IMR-90 (cell line): ENCODE results near the gene CCDC27. TPM values are rescaled to one million over a fixed set of nuclear protein-coding genes. Genes with fewer than 3 reads are reported as not detected.

Experiments
- ATAC-seq: fragments of 200-7000 bp; cut with Tn5 transposase; 2 replicates; pipeline ENCODE4 v1.9.1; 2020; ENCODE audit warnings: low read depth, mild to moderate bottlenecking, moderate library complexity
- BruUV-seq: library from RNA; stranded (reverse); fragments of 400-500 nt; replicated peaks from 2 replicates; lab custom pipeline; 2021; lab: Mats Ljungman, UMichigan
- CTCF ChIA-PET: fragments of 300-600 bp; formaldehyde crosslinking; extraction: SDS; loops from one replicate; lab custom pipeline; 2021; ENCODE audit warnings: antibody characterized with exemption; lab: Yijun Ruan, JAX
- POLR2A ChIA-PET: fragments of 300-600 bp; sonication (Branson Sonifier 250); formaldehyde crosslinking; loops from one replicate; lab custom pipeline; 2022; ENCODE audit warnings: antibody characterized with exemption; ENCODE audit not compliant: unreplicated experiment; lab: Charles Lee
- DNase-seq: peaks from one replicate; pipeline ENCODE4 v3.0.0; 2013
- H2AFZ ChIP-seq: replicated peaks from 2 replicates; pipeline ENCODE3; 2013; ENCODE audit warnings: low read length, mild to moderate bottlenecking; ENCODE audit not compliant: poor library complexity
- H2AK5ac ChIP-seq: 2 replicates; pipeline ENCODE4 v1.6.1; 2013; ENCODE audit warnings: low read depth, low read length, inconsistent platforms
- H2AK9ac ChIP-seq: replicated peaks from 2 replicates; pipeline ENCODE3; 2013; ENCODE audit warnings: mild to moderate bottlenecking, low read depth, low read length, moderate library complexity; ENCODE audit not compliant: poor library complexity
- H2BK120ac ChIP-seq: 2 replicates; pipeline ENCODE4 v1.6.1; 2013; ENCODE audit warnings: low read depth, low read length, inconsistent platforms
- H2BK15ac ChIP-seq: 3 replicates; pipeline ENCODE4 v1.6.1; 2013; ENCODE audit warnings: low read depth, low read length, inconsistent platforms
- H2BK20ac ChIP-seq: 2 replicates; pipeline ENCODE4 v1.6.1; 2013; ENCODE audit warnings: low read depth, mild to moderate bottlenecking, inconsistent platforms, low read length, moderate library complexity
- H2BK5ac ChIP-seq: 2 replicates; pipeline ENCODE4 v1.6.1; 2013; ENCODE audit warnings: mild to moderate bottlenecking, low read depth, low read length, inconsistent platforms; ENCODE audit not compliant: poor library complexity, severe bottlenecking
- H3K14ac ChIP-seq: replicated peaks from 2 replicates; pipeline ENCODE4 v1.6.1; 2013; ENCODE audit warnings: low read depth, low read length, inconsistent platforms
- H3K18ac ChIP-seq: 2 replicates; pipeline ENCODE4 v1.6.1; 2013; ENCODE audit warnings: low read depth, low read length, control low read depth
- H3K23ac ChIP-seq: 2 replicates; pipeline ENCODE4 v1.6.1; 2013; ENCODE audit warnings: low read depth, low read length, inconsistent platforms
- H3K27ac ChIP-seq: 2 replicates; pipeline ENCODE4 v1.5.1; 2013; ENCODE audit warnings: mild to moderate bottlenecking, control low read depth, low read length; ENCODE audit not compliant: insufficient read depth
- H3K27me3 ChIP-seq: 2 replicates; pipeline ENCODE4 v1.6.1; 2013; ENCODE audit warnings: low read length; ENCODE audit not compliant: control insufficient read depth, insufficient read depth
- H3K36me3 ChIP-seq: 2 replicates; pipeline ENCODE4 v1.6.1; 2013; ENCODE audit warnings: low read length, mixed read lengths; ENCODE audit not compliant: control insufficient read depth, insufficient read depth
- H3K4ac ChIP-seq: 2 replicates; pipeline ENCODE4 v1.6.1; 2013; ENCODE audit warnings: low read depth, low read length, inconsistent platforms
- H3K4me1 ChIP-seq: 2 replicates; pipeline ENCODE4 v1.6.1; 2013; ENCODE audit warnings: low read length, mixed read lengths; ENCODE audit not compliant: control insufficient read depth, insufficient read depth
- H3K4me2 ChIP-seq: 2 replicates; pipeline ENCODE4 v1.6.1; 2013; ENCODE audit warnings: low read depth, mild to moderate bottlenecking, control low read depth, low read length, moderate library complexity
- H3K4me3 ChIP-seq: 2 replicates; pipeline ENCODE4 v1.5.1; 2013; ENCODE audit warnings: low read depth, mild to moderate bottlenecking, control low read depth, low read length, moderate library complexity; ENCODE audit not compliant: insufficient read depth
- H3K56ac ChIP-seq: 2 replicates; pipeline ENCODE4 v1.6.1; 2013; ENCODE audit warnings: low read length, inconsistent platforms; ENCODE audit not compliant: insufficient read depth; ENCODE audit errors: extremely low read depth
- H3K79me1 ChIP-seq, 2 experiments: 2 replicates each; pipeline ENCODE4 v1.6.1; 2013; ENCODE audit warnings: low read length in 2 of 2, inconsistent platforms in 1 of 2, low read depth in 1 of 2
- H3K9ac ChIP-seq: 2 replicates; pipeline ENCODE4 v1.6.1; 2013; ENCODE audit warnings: low read depth, low read length, control low read depth
- H3K9me1 ChIP-seq: 2 replicates; pipeline ENCODE4 v1.6.1; 2013; ENCODE audit warnings: low read length, inconsistent platforms; ENCODE audit not compliant: insufficient read depth
- H3K9me3 ChIP-seq: 2 replicates; pipeline ENCODE4 v1.6.1; 2013; ENCODE audit warnings: low read length; ENCODE audit not compliant: control insufficient read depth, insufficient read depth
- H4K20me1 ChIP-seq: 2 replicates; pipeline ENCODE4 v1.6.1; 2013; ENCODE audit warnings: low read length, inconsistent platforms; ENCODE audit not compliant: insufficient read depth
- H4K5ac ChIP-seq: 2 replicates; pipeline ENCODE4 v1.6.1; 2013; ENCODE audit warnings: mild to moderate bottlenecking, low read depth, low read length, control low read depth
- H4K8ac ChIP-seq, 2 experiments: 2 replicates each; pipeline ENCODE4 v1.6.1; 2013; ENCODE audit warnings: low read depth in 2 of 2, low read length in 2 of 2, control low read depth in 1 of 2, inconsistent platforms in 1 of 2
- H4K91ac ChIP-seq: 2 replicates; pipeline ENCODE4 v1.6.1; 2013; ENCODE audit warnings: low read depth, low read length, inconsistent platforms; ENCODE audit not compliant: insufficient read depth
- BHLHE40 ChIP-seq: fragments of 150-350 bp; IDR thresholded peaks from 2 replicates; pipeline ENCODE4 v1.6.1; 2016; ENCODE audit warnings: mild to moderate bottlenecking, low read depth, low read length
- MAFK ChIP-seq: IDR thresholded peaks from 2 replicates; pipeline ENCODE4 v1.6.1; 2012; ENCODE audit warnings: low read depth, low read length, improper control_type of control experiment
- NFE2L2 ChIP-seq: fragments of 150-350 bp; IDR thresholded peaks from 2 replicates; pipeline ENCODE4 v1.6.1; 2016; ENCODE audit warnings: low read depth, mild to moderate bottlenecking, low read length
- RCOR1 ChIP-seq: IDR thresholded peaks from 2 replicates; pipeline ENCODE4 v1.6.1; 2012; ENCODE audit warnings: mild to moderate bottlenecking, low read length, improper control_type of control experiment; ENCODE audit not compliant: insufficient replicate concordance
- SMC3 ChIP-seq: fragments of 150-350 bp; IDR thresholded peaks from 2 replicates; pipeline ENCODE4 v1.6.1; 2016; ENCODE audit warnings: low read depth, mild to moderate bottlenecking, antibody characterized with exemption, low read length, moderate library complexity
- WGBS, 2 experiments: methylation state at CpG; one replicate each; pipeline versions ENCODE4 v1.1.5 to v1.1.7; 2013; ENCODE audit warnings: missing lambda C conversion rate in 2 of 2; ENCODE audit not compliant: insufficient read length in 1 of 2; ENCODE audit errors: extremely low coverage in 2 of 2; 5-methylcytosine and 5-hydroxymethylcytosine counted together
- dilution Hi-C: fragments of 300-500 bp; cut with HindIII; formaldehyde crosslinking; loops from one replicate; pipeline ENCODE4 v1.14.3; 2018; ENCODE audit warnings: low sequenced_read_pairs; ENCODE audit not compliant: unreplicated experiment
- in situ Hi-C: fragments of 300-500 bp; cut with MboI; formaldehyde crosslinking; loops from 3 replicates; pipeline ENCODE4 v1.14.3; 2019; ENCODE audit warnings: low sequenced_read_pairs, inconsistent platforms, mixed read lengths
- intact Hi-C: fragments of 100-400 bp; cut with micrococcal nuclease; formaldehyde crosslinking; loops from 2 replicates; pipeline ENCODE4 v1.10.0; 2022
- polyA plus RNA-seq, 3 experiments: library from polyadenylated mRNA; depleted of rRNA; stranded (reverse); fragments of >200 nt; gene quantifications; 2 replicates each; pipeline ENCODE4 v1.2.3, GENCODE V29; 2012; ENCODE audit warnings: low replicate concordance in 1 of 3
- total RNA-seq: library from RNA; depleted of rRNA; stranded (reverse); fragments of >200 nt; gene quantifications from 2 replicates; pipeline ENCODE4 v1.2.3, GENCODE V29; 2012

Gene CCDC27
- total and polyA plus RNA-seq, 2 of the 4 experiments (the other 2 are of a cell fraction) = not detected

DNA sequence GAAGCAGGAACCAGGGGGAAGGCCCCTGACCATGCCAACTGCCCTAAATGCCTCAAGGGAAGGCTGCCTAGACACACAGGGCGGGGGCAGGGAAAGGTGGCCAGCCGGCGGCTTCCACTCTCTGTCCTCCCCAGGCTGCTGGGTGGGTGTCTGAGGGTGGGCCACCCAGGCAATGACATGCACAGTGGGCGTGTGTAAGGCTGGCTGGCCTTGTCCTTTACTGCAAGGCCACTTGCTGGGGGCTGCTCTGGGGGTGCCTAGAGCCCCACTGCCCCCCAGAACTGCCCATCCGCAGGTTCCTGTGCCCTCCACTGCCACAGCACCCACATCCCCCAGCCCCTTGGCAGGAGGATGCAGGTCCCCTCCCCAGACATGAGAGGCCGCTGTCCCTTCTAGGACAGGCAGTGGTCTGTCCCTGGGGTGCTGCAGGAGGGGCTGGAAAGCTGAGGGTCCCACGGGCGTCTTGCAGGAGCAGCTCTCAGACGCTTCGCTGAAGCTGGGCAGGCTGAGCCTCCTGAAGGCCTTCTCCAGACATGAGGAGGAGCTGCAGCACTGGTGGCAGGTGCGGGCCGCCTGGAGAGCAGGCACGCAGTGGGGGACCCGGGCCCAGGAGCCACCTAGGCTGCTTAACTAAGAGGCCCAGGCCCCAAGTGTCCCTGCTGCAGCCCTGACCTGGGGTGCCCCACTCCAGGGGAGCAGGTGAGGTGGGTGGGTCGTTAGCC lies 10.1 kb downstream of the CCDC27 start:
- Histone ChIP-seq H3K36me3 (no peaks in the 10 kb centered on the region), H2BK20ac (no peak overlapping the region), H4K91ac (no peak overlapping the region), H3K4me1 (no peaks in the 10 kb centered on the region), H4K20me1 (no peaks in the 10 kb centered on the region), H3K4ac (no peak overlapping the region), H2BK15ac (no peak overlapping the region), H3K56ac (no peak overlapping the region), H3K9me3 (peaks cover 2% of the 10 kb centered on the region), H3K4me3 (no peak overlapping the region), H3K14ac (no peak overlapping the region), H2AK5ac (no peak overlapping the region), H3K18ac (no peak overlapping the region), H4K5ac (no peak overlapping the region), H3K9me1 (no peaks in the 10 kb centered on the region), H3K4me2 (no peak overlapping the region), H2BK5ac (no peak overlapping the region), H3K9ac (no peak overlapping the region), H3K79me1 (no peaks in the 10 kb centered on the region), H3K27me3 (peaks cover 24% of the 10 kb centered on the region), H3K27ac (no peak overlapping the region), H3K23ac (no peak overlapping the region), H4K8ac (no peak overlapping the region), H2BK120ac (no peak overlapping the region), H2AK9ac (no peak overlapping the region), H2AFZ (no peak overlapping the region)
- WGBS, 2 experiments = 70% methylated on average over 2 of the region's 15 CpGs; no CpG with 5 or more reads in 1 of the 2 experiments
- in situ Hi-C loops (no loop called here), dilution Hi-C loops (no loop called here), intact Hi-C loops (no loop called here)
- TF ChIP-seq SMC3 = no peak
- no peak for TF ChIP-seq NFE2L2
- TF ChIP-seq MAFK = no peak
- no peak for TF ChIP-seq BHLHE40
- TF ChIP-seq RCOR1 = no peak
- BruUV-seq = no TSS peak
- POLR2A ChIA-PET = no interaction called here
- CTCF ChIA-PET = no interaction called here
- DNase-seq (no peak), ATAC-seq (no peak)
